SIG-M5 treated with dmso at 0.1 percent for 504 hours (cell line): ENCODE measurements around the gene CTNNB1.

Source experiments
- DNase-seq: peaks from one replicate; lab custom pipeline; 2025; ENCODE audit not compliant: unreplicated experiment; lab: John Stamatoyannopoulos, UW

CTNNB1 gene

GRCh38 chr3:41213588-41213987, 14.3 kb downstream of the CTNNB1 start:
- no peak for DNase-seq

GRCh38 chr3:41216422-41216821, 17.1 kb downstream of the CTNNB1 start:
- DNase-seq, result no peak

- no peak for DNase-seq
Observed at GRCh38 chr3:41216993-41217392, 17.7 kb downstream of the CTNNB1 start.

GRCh38 chr3:41219424-41219823, 20.1 kb downstream of the CTNNB1 start:
- no peak for DNase-seq

- DNase-seq, result no peak
Observed at GRCh38 chr3:41220906-41221677, 21.8 kb downstream of the CTNNB1 start.

GRCh38 chr3:41222012-41222411, 22.7 kb downstream of the CTNNB1 start:
- DNase-seq, result no peak

GRCh38 chr3:41222501-41222900, 23.2 kb downstream of the CTNNB1 start:
- no peak for DNase-seq

- no peak for DNase-seq
Observed at GRCh38 chr3:41223078-41223477, 23.8 kb downstream of the CTNNB1 start.

- no peak for DNase-seq
Observed at GRCh38 chr3:41223691-41224090, 24.4 kb downstream of the CTNNB1 start.

GRCh38 chr3:41224120-41224806, 25.0 kb downstream of the CTNNB1 start:
- no peak for DNase-seq

- DNase-seq, result no peak
Observed at GRCh38 chr3:41234823-41235721, 35.8 kb downstream of the CTNNB1 start.

GRCh38 chr3:41236228-41236627, 36.9 kb downstream of the CTNNB1 start:
- no peak for DNase-seq

GRCh38 chr3:41237907-41238306, 38.6 kb downstream of the CTNNB1 start:
- no peak for DNase-seq

GRCh38 chr3:41239587-41239986, 40.3 kb downstream of the CTNNB1 start:
- DNase-seq, result no peak

- DNase-seq, result no peak
Observed at GRCh38 chr3:41241161-41241560, 41.9 kb downstream of the CTNNB1 start.

- DNase-seq, result no peak
Observed at GRCh38 chr3:41241800-41242571, 42.7 kb downstream of the CTNNB1 start.

- DNase-seq, result no peak
Observed at GRCh38 chr3:41243183-41243582, 43.9 kb downstream of the CTNNB1 start.

GRCh38 chr3:41244620-41245336, 45.5 kb downstream of the CTNNB1 start:
- no peak for DNase-seq

- DNase-seq, result no peak
Observed at GRCh38 chr3:41247055-41248004, 48.0 kb downstream of the CTNNB1 start.
